BE2C (cell line): ENCODE data around the gene GPT2.

Source experiments
- DNase-seq: peaks from one replicate; pipeline ENCODE4 v3.0.0-alpha.2; 2020
- H3K27me3 ChIP-seq: fragments of 250-450 bp; sonication (Bioruptor Pico); 2 replicates; pipeline ENCODE4 v1.5.1; 2020; ENCODE audit warnings: mild to moderate bottlenecking
- H3K36me3 ChIP-seq: fragments of 250-450 bp; sonication (Bioruptor Pico); 2 replicates; pipeline ENCODE4 v1.5.1; 2020; ENCODE audit warnings: mild to moderate bottlenecking
- H3K4me1 ChIP-seq: fragments of 250-450 bp; sonication (Bioruptor Pico); 2 replicates; pipeline ENCODE4 v1.5.1; 2020
- H3K4me3 ChIP-seq: 2 replicates; pipeline ENCODE4 v1.5.1; 2011; ENCODE audit warnings: low read depth, low read length
- H3K9me3 ChIP-seq: fragments of 250-450 bp; sonication (Bioruptor Pico); 2 replicates; pipeline ENCODE4 v1.5.1; 2020
- CTCF ChIP-seq: IDR thresholded peaks from 2 replicates; pipeline ENCODE4 v1.5.1; 2012; ENCODE audit warnings: mild to moderate bottlenecking, low read depth, low read length

Gene GPT2

GRCh38 chr16:46886764-46887523 is 2.8 kb downstream of the GPT2 start:
- H3K36me3 ChIP-seq: no peaks in the 10 kb centered on the region; the same call in 1 of the 2 replicates
- peaks cover 9% of the 10 kb centered on the region for H3K4me1 ChIP-seq
- H3K4me3 ChIP-seq: no peak overlapping the region
- no peak for TF ChIP-seq CTCF
- no peaks in the 10 kb centered on the region for H3K27me3 ChIP-seq
- no peaks in the 10 kb centered on the region for H3K9me3 ChIP-seq
- no peak for DNase-seq

- no peak overlapping the region for H3K4me3 ChIP-seq
- TF ChIP-seq CTCF: no peak
- H3K4me1 ChIP-seq: peaks cover 9% of the 10 kb centered on the region
- no peaks in the 10 kb centered on the region for H3K27me3 ChIP-seq
- H3K9me3 ChIP-seq: no peaks in the 10 kb centered on the region
- H3K36me3 ChIP-seq: no peaks in the 10 kb centered on the region; the same call in 1 of the 2 replicates
- DNase-seq: no peak
Observed at GRCh38 chr16:46887524-46887854, 3.3 kb downstream of the GPT2 start.

- H3K36me3 ChIP-seq: peaks cover 3% of the 10 kb centered on the region; the same call in 1 of the 2 replicates
- no peak overlapping the region for H3K4me3 ChIP-seq
- H3K27me3 ChIP-seq: no peaks in the 10 kb centered on the region
- peaks cover 6% of the 10 kb centered on the region for H3K4me1 ChIP-seq
- no peaks in the 10 kb centered on the region for H3K9me3 ChIP-seq
- TF ChIP-seq CTCF: no peak
- no peak for DNase-seq
Observed at GRCh38 chr16:46889245-46889941, 5.2 kb downstream of the GPT2 start.

- DNase-seq: no peak
- H3K27me3 ChIP-seq: no peaks in the 10 kb centered on the region
- H3K9me3 ChIP-seq: no peaks in the 10 kb centered on the region
- H3K4me3 ChIP-seq: no peak overlapping the region
- peaks cover 6% of the 10 kb centered on the region for H3K4me1 ChIP-seq
- H3K36me3 ChIP-seq: peaks cover 3% of the 10 kb centered on the region; the same call in 1 of the 2 replicates
- no peak for TF ChIP-seq CTCF
Observed at GRCh38 chr16:46889942-46890300, 5.8 kb downstream of the GPT2 start.

- Histone ChIP-seq H3K27me3 (no peaks in the 10 kb centered on the region), H3K4me1 (no peaks in the 10 kb centered on the region), H3K4me3 (no peak overlapping the region), H3K36me3 (peaks cover 3% of the 10 kb centered on the region; the same call in 1 of the 2 replicates), H3K9me3 (no peaks in the 10 kb centered on the region)
- TF ChIP-seq CTCF: no peak
- DNase-seq: no peak
Observed at GRCh38 chr16:46891910-46892309, 7.7 kb downstream of the GPT2 start.
